GM19397 (cell line): ENCODE data around the gene ELFN1.

Source experiments
- ATAC-seq: cut with Tn5 transposase; IDR thresholded peaks from one replicate; pipeline ENCODE4 v1.9.1; 2021; ENCODE audit warnings: mild to moderate bottlenecking, moderate library complexity; ENCODE audit not compliant: unreplicated experiment

ELFN1 gene

GRCh38 chr7:1669954-1670893, at the start of gene ELFN1:
Gene ELFN1, plus strand, starts transcription at chr7:1670277. Its CDS starts 74,320 bp downstream, at chr7:1744597.
- ATAC-seq = no peak

- no peak for ATAC-seq
These were observed 49.2 kb upstream of the ELFN1 start for GRCh38 chr7:1620835-1621234.

- ATAC-seq = no peak
These were observed 48.4 kb upstream of the ELFN1 start for GRCh38 chr7:1621718-1622117.

GRCh38 chr7:1622441-1622840, 47.6 kb upstream of the ELFN1 start:
- no peak for ATAC-seq

- ATAC-seq = no peak
These were observed 46.3 kb upstream of the ELFN1 start for GRCh38 chr7:1623810-1624209.

DNA sequence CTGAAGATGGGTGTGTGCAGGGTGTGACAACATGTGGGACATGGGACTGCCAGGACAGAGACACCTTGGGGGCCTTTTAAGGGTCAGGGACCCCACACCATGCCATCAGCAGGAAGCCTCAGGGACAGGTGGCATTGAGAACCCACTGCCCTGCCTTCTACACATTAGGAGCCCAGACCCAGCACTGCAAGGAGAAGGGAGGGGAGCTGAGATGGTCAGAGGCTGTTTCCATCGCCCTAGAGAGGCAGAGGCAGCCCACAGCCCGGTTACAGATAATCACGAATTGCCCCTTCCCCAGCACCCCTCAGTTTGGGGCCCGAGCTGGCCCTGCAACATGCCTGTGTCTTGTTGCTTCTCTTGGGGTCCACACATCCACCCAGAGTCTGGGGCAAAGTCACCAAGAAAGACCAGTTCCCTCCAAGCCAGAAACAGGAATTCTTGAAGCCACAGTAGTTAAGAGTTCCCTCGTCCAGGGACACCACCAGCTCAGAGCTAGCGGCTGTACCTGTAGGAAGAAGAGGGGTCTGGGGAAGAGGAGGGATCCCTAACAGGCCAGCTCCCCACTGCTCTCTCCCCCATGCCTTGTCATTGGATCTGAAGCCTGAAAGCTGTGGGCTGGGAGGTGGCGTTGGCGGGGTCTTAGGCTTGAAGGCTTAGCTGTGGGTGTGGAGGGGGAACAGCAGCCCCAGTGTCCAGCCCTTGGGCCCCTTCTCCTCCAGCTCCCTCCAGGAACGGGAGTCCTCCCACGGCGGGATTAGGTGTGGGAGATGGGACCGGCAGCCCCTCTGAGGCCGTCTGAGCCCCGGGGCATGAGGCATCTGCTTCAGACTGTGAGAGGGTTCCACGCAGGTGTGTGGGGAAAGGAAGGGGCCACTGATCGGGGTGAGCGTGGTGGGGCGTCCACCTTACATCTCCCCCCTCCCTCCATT, 44.8 kb upstream of the ELFN1 start:
- no peak for ATAC-seq

- no peak for ATAC-seq
These were observed 43.3 kb upstream of the ELFN1 start for GRCh38 chr7:1626769-1627168.

DNA sequence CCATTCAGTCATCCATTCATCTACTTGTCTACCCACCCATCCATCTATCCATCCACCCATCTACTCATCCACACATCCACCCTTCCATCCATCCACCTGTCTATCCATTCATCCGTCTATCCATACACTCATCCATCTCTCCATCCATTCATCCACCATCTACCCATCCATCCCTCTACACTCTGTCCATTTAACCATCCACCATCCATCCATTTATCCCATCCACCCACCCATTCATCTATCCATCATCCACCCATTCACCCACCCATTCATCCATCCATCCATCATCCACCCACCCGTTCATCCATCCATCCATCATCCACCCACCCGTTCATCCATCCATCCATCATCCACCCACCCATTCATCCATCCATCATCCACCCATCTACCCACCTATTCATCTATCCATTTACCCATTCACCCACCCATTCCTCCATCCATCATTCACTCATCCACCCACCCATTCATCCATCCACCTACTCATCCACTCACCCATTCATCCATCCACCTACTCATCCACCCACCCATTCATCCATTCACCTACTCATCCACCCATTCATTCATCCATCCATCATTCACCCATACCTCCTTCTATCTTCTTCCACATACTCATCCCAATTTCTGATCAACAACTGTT, 39.3 kb upstream of the ELFN1 start:
- no peak for ATAC-seq

DNA sequence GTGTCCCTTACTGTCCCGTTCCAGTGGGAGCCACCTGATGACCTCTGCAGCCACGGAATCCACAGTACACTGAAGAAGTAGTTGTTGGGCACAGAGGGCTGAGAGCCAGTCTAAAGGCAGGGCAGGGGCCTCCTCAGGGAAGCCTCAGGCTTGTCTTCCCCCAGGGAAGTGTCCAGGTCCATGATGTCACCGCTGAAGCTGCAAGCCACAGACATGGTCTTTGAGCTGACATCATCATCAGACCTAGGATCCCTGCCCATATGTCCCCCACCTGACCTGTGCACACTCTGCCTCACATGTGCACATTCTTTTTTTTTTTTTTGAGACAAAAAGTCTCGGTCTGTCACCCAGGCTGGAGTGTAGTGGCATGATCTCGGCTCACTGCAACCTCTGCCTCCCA, 38.4 kb upstream of the ELFN1 start:
- no peak for ATAC-seq

DNA sequence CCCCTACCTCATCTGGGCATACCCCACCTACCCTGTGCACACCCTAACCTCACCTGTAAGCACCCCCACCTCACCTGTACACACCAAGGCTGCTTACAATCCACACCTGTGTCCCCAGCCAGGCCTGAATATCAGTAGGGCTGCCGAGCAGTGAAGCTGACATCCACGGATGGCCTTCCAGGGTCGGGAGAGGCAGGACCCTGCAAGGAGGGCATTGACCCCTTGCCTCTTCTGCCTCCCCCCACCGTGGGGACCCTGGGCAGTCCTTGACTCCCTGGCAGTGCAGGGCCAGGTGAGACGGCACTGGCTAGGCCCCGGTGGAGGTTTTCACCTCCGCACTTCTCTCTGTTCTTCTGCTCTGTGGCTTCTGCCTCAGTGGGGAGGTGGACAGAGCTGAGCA, 37.6 kb upstream of the ELFN1 start:
- ATAC-seq = no peak

DNA sequence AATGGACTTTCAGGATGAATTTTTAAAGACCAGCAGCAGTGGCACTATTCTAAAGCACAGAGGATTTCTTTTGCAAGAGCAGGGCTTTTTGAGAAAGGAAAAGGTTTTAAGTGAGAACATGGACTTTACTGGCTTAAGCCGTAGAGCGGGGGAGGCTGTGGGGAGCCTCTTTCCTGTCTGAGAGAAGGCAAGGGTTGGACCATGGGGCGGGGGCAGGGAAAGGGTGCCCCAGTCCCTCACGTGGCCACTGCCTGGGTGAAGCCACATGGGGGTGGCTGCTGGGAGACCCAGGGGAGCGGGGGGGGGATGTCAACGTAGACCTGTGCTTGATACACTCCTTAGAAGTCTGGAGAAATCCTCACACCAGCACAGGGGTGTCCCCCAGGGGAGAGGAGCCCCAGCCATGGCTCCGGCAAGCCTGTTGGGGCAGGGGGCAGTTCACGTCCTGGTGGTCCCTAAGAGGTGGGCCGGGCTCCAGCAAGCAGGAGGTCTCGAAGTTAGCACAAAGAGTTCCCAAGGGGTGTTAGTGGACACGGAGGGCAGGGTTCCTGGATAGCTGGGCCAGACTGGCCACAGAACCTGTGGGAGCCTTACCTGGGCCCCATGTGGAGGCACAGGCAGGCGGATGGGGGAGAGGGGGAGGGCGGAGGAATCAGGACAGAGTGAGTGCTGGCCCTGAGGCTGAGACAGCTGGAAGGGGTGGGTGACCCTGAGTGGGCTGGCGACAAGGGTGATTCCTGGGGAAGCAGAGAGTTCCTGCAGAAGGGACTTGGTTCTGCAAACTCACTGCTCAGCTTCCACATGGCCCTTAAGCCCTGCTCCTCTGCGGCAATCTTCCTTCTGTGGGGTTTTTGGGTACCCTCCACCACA, 36.9 kb upstream of the ELFN1 start:
- ATAC-seq = no peak

GRCh38 chr7:1635401-1635800, 34.7 kb upstream of the ELFN1 start:
- no peak for ATAC-seq

GRCh38 chr7:1637155-1637554, 32.9 kb upstream of the ELFN1 start:
- no peak for ATAC-seq

DNA sequence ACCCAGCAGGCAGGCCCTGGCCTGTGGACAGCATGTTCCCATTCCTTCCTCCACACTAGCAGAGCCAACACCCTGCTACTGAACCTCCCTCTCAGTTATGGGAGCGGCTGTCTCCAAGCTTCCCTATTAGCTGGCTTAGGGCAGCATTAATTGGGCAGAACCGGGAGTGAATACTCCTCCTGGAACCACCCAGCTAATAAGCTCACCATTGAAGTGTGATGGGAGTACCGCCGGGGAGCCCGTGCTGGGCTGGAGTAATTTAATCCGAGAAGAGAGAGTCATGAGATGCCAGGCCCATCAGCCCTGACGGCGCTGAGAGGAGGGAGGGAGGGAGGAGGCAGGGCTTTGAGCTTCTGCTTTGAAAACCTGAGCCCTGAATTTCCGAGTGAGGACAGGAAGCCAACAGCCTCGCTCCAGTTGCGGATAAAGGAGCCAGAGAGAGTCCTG, 31.8 kb upstream of the ELFN1 start:
- no peak for ATAC-seq

GRCh38 chr7:1639071-1639470, 31.0 kb upstream of the ELFN1 start:
- no peak for ATAC-seq

GRCh38 chr7:1639532-1640175, 30.4 kb upstream of the ELFN1 start:
- no peak for ATAC-seq

GRCh38 chr7:1640376-1641172, 29.5 kb upstream of the ELFN1 start:
- ATAC-seq = no peak

DNA sequence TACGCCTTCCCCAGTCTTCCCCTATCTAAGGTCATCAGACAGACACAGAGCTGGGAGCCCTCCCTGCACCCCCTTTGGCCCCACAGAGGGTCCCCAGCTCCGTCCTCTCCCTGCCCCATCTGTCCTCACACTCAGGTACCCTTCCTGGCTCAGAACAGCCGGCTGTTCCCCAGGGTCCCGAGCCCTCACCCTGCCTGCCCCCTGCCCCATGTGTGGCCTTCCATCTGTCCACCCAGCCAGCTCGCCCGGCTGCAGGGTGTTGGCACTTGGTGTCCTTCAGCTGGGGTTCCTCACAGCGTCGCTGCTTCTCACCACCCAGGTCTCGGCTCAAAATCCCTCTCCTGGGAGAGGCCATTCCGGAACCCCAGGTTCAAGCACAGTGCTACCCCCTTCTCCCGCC, 28.9 kb upstream of the ELFN1 start:
- ATAC-seq = no peak
